Measurements from ENCODE around the gene ARHGAP42.
"Not testable (repeated sequence)": the region's sequence is repeated elsewhere in the genome, so short reads cannot be mapped to it uniquely, and the experiment has no call there.

ARHGAP42 gene, protein sequence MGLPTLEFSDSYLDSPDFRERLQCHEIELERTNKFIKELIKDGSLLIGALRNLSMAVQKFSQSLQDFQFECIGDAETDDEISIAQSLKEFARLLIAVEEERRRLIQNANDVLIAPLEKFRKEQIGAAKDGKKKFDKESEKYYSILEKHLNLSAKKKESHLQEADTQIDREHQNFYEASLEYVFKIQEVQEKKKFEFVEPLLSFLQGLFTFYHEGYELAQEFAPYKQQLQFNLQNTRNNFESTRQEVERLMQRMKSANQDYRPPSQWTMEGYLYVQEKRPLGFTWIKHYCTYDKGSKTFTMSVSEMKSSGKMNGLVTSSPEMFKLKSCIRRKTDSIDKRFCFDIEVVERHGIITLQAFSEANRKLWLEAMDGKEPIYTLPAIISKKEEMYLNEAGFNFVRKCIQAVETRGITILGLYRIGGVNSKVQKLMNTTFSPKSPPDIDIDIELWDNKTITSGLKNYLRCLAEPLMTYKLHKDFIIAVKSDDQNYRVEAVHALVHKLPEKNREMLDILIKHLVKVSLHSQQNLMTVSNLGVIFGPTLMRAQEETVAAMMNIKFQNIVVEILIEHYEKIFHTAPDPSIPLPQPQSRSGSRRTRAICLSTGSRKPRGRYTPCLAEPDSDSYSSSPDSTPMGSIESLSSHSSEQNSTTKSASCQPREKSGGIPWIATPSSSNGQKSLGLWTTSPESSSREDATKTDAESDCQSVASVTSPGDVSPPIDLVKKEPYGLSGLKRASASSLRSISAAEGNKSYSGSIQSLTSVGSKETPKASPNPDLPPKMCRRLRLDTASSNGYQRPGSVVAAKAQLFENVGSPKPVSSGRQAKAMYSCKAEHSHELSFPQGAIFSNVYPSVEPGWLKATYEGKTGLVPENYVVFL
- total RNA-seq = 0.07 to 0.24 reads per million in 2 donors

DNA sequence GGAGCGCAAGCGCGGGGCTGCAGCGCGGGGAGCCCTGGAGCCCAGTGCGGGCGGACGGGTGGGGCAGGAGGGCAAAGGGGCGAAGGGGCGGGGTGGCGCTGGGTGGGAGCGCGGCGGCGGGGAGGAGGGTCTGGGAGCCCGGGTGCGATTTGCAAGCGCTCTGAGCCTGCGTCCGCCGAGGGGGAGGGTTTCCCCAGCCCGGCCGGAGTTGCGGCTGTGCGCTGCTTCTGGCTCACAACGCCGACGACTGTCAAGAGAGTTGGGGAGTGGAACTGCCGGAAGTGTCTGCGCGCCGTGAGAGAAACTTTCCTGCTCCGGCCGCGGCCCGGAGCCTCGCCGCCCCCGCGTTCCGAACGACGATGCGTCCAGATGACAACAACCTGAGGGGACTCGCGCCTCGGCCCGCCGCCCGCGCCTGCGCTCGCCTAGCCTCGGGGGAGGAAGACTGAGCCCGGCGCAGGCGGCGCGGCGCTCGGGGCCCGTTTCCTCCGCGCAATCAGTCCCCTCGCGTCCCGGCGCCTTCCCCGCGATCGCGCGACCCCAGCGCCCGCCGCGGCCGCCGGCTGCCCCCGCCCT lies at the start of gene ARHGAP42:
ARHGAP42 (plus strand) TSS at position 235 of the 576 bp plus-strand sequence. CDS start 391 bp downstream, outside the sequence.
- no peak for DNase-seq

DNA sequence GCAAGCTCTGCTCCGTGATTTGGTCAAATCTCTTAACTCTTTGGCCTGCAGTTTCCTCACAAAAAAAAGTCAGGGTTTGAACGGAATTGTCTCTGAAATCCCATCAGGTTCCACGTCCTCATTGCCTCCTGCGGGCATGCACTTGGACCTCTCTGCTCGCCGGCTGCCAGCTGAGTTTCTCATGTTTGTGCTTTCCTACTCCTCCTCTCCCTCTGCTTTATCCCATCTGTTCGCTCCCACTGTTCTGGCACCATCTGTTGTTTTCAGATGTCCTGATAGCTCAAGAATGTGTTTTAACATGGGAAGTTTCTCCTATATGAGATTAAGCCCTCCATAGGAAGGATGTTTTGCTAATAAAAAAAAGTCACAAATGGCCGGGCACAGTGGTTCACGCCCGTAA lies 49.4 kb upstream of the ARHGAP42 start:
- DNase-seq = no peak

DNA sequence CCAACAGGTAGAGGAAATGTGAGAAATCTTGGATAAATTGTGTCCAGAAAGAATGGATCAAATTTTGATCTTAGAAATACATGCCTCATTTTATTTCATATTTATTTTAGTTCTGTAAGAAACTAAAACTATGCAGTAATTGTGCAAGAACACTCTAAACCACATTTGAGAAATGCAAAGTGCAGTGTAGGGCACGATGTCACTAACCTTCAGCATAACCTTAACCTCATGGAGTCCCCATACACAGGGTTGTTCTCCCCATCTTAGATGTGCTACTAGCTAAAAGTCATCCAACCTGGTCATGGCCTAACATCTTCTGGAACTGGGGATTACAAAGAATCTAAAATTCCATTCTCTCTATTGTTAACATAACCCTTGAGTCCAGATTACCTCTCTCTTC lies 48.4 kb upstream of the ARHGAP42 start:
- no peak for DNase-seq

DNA sequence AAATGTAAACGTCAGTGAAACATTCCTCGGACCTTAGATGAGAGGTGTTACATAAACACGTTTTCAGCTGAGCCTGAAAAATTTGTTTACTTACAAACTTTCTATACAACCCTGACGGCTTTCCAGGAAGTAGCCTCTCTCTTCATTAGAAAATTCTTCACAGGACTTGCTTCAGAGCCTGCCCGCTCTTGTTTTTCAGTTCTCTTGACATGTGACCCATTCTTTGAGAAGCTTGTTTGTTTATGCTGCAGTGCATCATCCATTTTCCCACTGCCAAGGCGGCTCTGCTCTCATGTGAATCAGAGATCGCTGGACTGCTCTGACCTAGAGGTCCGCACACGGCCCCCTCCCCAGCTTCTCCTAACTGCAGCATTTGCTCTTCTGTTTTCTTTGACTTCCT lies 47.9 kb upstream of the ARHGAP42 start:
- no peak for DNase-seq

DNA sequence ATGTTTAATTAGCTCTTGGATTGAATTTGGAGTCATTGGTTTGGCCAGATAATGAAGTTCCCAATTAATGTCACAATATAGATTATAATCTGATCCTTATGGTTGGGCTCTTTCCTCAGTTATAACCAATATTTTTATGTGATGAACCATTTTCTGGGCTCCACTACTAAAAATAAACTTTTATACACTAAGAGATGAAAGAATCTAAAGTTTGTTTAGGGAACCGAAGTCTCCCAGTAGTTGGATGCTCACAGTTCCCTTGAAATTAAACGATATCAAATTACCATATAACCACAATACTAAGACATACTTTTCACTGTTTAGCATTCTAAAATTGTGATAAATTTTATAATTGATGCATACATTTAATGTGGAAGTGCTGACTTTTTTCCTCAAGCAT lies 47.0 kb upstream of the ARHGAP42 start:
- no peak for DNase-seq

DNA sequence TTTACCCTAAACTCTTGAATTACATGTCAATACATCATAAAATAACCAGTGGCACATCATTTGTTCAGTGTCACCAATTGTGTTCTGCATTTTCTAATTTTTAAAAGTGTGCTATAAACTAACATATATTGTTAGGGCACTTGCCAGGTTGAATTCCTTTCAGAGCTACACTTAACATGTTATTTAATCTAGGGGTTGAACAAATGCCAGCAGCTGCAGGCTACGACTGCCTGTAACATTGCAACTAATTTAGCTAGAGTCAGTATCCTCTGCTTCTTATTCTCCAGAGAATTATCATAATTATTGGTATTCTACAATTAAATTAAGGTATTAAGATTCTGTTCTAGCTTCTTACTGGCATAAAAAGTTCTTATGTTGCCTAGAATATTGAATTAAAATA lies 46.4 kb upstream of the ARHGAP42 start:
- no peak for DNase-seq

DNA sequence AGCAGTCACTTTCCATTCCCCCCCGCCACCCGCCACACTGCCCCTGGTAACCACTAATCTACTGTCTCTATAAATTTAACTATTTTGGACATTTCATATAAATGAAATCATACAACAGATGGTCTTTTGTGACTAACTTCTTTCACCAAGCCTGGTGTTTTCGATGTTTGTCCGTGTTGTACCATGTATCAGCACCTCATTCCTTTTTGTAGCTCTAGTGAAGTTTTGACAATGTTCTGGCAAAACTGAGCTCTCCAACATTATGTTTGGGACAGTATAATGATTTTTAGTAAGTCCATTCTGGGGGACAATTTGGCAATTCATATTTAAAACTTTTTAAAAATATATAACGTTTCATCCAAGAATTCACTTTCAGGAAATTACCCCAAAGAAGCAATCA lies 45.6 kb upstream of the ARHGAP42 start:
- no peak for DNase-seq

DNA sequence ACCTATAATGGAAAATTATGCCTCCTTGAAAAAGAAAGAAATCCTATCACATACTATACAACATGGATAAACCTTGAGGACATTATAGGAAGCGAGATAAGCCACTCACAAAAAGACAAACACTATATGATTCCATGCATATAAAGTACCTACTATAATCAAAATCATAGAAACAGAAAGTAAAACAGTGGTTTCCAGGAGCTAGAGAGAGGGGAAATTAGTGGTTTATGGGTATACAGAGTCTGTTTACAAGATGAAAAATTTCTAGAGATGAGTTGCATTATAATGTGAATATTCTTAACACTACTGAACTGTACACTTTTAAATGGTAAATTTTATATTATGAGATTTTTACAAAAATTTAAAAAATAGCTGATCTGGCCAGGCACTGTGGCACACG lies 40.5 kb upstream of the ARHGAP42 start:
- no peak for DNase-seq

DNA sequence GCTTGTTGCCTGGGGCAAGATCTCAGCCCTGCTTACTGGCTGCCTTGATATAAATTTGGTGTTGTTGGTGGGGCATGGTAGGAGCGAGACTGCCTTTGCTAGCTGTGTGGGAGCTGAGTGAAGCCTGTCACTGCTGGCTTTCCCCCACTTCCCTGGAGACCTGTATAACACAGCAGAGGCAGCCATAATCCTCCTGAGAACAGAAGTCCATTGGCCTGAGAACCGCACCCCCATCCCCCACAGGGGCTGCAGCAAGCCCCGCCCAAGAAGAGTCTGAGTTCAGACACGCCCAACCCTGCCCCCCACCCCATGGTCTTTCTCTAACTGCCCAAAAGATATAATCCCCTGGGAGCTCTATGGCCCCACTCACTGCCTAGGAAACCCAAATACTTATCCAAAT lies 39.2 kb upstream of the ARHGAP42 start:
- no peak for DNase-seq

DNA sequence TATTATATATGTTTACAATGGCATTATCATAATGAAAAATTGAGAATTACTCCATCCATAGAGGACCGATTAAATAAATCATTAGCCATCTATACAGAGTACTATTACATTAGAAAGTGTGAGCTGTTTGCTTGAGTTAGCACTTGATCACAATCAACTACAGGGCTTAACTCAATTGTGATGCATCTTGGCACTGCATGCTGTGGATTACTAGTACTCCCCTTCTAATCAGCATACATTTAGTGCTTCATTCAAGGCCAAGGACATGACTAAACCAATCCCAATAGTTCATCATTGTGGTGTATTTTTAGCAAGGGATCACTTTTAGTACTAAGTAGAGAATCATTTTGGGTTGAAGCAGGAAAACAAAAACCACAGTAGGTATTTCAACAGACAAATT lies 23.5 kb upstream of the ARHGAP42 start:
- DNase-seq = no peak

DNA sequence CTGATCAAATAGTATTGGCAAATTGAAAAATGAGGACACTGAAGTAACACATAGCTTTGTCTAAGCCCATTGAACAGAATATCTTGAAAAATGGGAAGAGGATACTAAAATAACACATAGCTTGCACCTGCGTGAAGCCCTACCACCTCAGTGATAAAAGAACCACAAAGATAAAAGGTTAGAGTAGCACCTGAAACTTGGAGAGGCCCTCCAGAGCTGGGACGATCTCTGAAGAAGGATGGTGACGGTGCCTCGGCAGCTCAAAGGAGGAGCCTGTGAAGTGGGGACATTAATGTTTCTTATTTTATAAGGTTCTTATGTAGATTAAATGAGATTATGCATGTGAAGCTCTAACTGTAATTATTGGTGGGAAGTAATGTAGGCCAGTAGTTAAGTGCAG lies 23.1 kb upstream of the ARHGAP42 start:
- no peak for DNase-seq

DNA sequence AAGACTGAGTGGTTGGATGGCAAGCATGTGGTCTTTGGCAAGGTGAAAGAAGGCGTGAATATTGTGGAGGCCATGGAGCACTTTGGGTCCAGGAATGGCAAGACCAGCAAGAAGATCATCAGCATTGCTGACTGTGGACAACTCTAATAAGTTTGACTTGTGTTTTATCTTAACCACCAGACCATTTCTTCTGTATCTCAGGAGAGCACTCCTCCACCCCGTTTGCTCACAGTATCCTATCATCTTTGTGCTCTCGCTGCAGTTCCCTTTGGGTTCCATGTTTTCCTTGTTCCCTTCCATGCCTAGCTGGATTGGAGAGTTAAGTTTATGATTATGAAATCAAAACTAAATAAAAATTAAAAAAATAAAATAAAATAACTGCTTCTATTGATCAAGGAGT lies 20.3 kb upstream of the ARHGAP42 start:
- not testable (repeated sequence) for DNase-seq

DNA sequence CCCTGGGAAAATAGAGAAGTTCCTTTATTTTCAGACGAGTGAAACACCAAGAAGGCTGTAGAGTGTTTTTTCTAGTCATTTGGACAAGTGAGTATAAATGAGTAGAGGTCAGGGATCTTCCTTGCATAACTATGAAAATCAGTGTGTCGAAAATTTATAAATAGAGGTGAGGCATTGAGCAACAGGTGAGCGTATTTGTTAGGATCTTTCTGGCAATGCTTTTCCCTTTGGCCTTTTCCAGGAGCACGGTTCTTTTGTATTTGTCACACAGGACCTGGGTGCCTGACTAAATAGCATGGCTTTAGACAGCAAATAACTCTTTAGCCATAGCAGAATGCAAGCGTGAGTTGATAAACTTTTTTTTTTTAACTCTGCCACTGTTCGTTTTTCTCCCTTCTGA lies 19.6 kb upstream of the ARHGAP42 start:
- DNase-seq = no peak

DNA sequence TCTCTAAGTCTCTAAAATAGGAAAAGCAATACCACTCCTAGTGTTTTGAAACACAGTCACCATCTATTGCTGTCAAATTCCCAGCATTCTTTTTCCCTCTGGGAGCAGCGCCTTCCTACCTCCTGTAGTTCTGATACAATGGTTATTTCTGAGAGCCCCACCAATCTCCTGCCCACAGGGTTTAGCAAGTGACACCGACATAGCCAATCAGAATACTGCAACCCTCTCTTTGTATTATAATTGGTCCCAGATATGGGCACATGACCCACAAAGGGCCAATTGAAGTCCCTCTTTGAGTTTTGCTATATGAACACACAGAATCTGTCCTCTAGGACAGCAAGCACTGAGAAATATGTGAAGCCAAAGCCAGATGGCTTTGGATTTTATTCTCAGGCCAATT lies 16.9 kb upstream of the ARHGAP42 start:
- no peak for DNase-seq

DNA sequence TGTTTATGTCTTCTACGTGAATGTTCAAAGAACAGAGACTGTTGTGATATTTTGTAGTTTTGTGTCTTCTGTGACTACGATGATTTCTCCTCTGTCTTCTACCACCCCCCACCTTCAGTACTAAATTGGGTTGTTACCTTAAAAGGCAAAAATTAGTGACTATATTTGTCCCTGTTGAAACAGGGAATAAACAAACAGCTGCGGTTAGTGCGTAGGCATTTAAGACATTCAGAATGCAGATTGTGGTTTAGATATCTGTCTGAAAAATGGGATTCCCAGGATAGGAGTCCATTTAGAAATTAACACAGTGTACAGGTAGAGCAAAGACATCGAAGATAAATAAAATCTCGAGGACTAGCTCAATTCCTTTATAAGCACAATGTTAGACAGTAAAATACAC lies 15.6 kb upstream of the ARHGAP42 start:
- DNase-seq = no peak

DNA sequence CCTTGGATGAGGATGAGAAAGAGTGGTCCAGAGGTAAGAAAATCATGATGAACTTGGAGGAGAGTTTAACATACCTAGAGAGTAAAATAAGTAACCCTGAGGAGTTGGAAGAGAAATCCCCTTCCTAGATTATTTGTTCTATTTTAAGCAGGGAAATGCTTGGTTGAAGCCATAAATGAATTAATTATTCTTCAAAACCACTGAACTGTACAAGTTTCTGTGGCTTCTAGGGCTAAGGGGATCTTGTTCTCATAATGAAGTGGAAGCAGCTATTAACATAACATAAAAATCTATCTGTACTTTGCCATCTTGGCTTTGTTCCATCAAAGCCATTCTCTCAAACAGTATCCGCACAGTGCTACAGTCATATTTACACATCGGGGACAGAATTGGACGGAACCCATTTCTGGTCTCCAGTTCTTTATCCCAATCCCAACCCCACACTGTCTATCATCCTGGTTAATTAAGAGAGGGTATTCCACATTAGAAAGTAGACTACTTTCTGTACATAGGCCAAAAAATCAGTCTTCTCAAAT lies 14.5 kb upstream of the ARHGAP42 start:
- no peak for DNase-seq

DNA sequence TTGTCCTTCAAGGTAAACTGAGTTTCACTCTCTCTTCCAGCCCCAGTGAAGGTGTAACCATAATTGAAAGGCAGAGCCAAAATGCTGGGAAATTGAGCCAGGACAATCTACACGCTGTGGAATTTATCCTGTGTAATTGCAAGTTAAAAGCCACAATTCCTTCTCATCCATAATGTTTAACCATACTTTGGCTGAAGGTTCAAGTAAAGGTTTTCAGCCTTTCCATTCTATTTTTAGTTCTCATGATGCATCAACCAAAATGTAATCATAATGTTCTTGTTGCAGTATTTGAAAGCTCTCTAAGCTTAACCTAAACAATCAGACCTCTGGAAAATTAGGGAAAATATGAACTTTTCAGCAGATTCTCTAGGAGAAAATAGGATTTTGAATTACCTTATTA lies 14.0 kb upstream of the ARHGAP42 start:
- DNase-seq = no peak

DNA sequence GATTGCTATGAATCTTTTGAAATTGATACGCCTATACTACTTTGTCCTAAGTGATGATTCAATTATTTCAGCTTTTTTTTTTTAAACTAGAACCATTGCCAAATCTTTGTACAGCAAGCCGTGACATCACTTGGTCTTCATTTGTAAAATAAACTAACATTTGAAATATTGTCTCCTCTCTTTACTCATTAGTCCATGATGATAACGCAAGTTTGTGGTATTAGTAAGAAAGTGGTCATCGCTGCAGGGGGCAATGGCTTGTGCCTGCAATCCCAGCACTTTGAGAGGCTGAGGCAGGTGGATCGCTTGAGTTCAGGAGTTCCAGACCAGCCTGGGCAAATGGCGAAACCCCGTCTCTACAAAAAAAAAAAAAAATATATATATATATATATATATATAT lies 12.9 kb upstream of the ARHGAP42 start:
- DNase-seq = no peak

DNA sequence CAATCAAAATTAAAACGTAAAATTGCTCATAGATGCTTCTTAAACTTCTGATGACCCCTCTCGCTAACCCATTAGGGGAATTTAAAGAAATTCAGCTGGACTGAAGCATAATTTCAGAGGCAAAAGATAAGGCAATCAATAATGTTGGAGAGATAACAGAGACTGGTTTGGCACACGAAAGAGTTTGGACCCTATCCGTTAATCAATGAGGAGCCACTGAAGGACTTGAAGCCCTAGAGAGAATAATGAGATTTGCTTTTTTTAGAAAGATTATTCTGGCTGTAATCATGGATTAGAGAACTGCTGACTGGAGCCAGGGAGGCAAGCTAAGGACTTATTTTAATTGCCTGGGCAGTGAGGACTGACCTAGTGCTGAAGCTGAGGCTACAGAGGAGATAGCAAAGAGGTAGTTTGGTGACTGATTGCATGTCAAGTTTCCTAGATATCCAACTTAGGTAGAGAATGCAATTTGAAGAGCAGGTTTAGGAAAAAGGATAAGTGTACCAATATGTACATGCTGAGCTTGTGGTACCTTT lies 11.9 kb upstream of the ARHGAP42 start:
- DNase-seq = no peak

DNA sequence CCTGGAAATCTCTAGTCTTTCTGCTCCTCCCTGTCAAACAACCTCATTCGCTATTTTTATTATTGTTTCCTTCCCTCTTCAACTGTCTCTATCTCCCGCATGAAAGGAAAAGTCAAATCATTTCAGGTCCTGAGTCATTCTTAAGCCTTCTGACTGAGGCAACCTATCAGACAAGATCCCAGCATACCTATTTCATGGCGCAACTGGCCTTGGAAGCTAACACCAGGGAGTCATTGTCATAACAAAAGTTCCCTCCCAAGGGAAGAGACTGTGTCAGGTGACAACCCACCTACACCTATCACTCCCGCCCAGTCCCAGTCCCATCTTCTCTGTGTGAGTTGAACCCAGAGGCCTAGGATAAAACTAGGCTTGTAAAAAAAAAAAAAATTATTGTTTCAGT lies 10.2 kb upstream of the ARHGAP42 start:
- no peak for DNase-seq

DNA sequence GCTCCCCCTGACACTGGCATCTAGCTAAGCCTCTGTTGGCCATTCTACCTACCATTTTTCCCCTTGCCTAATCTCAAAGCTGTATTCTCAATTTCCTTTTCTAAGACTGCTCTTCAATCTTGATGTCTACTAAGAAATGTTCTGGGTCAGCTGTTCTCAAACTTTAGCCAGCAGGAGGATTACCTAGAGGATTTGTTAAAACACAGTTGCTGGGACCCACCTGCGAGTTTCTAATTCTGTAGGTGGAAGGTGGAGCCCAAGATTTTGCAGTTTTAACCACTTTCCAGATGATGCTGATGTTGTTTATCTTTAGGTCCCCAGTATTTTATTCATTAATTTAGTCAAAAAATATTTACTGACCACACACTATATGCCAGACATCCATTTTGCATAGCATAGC lies 9.3 kb upstream of the ARHGAP42 start:
- DNase-seq = no peak

DNA sequence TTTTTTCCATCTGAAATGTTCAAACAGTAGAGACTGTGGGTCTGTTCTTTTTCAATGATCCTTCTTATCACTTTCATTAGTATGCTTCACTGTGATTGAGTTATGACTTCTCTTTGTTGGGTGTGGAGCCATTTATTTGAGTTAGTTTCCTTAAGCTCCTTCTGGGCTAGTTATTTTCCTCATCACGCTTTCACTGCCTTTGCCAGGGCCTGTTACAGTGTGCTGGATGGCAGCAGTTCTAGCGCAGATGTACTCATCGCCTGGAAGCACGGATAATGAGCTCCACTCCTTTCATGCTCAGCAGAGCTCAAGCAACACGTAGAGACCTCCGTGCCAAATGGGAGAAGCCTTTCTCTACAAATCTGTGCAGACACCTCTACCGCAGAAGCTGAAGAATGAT lies 7.0 kb upstream of the ARHGAP42 start:
- no peak for DNase-seq

DNA sequence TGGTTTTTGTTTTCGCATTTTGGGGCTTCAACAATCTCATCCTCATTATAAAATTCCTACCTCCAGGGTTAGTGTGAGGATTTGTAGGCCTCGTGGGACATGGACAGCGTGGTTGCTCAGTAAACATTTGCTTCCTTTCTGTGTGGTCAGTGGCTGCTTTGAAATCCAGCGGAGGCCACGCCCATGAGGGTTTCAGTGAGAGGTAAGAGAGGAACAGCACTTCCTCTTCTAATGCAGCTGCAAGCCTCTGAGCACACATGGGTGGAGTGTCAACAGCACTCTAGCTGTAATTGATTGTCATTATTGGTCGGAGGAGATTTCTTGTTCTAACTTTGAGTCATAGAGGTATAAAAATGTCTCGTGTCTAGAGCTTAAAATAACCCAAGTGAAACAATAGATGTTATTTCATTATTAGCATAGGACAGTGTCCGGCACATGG lies 6.0 kb upstream of the ARHGAP42 start:
- no peak for DNase-seq
